GM19467 (cell line): ENCODE measurements around the gene FXYD6.

Experiments
- ATAC-seq: cut with Tn5 transposase; IDR thresholded peaks from one replicate; pipeline ENCODE4 v1.9.1; 2021; ENCODE audit warnings: mild to moderate bottlenecking, moderate library complexity; ENCODE audit not compliant: unreplicated experiment

FXYD6 gene

DNA sequence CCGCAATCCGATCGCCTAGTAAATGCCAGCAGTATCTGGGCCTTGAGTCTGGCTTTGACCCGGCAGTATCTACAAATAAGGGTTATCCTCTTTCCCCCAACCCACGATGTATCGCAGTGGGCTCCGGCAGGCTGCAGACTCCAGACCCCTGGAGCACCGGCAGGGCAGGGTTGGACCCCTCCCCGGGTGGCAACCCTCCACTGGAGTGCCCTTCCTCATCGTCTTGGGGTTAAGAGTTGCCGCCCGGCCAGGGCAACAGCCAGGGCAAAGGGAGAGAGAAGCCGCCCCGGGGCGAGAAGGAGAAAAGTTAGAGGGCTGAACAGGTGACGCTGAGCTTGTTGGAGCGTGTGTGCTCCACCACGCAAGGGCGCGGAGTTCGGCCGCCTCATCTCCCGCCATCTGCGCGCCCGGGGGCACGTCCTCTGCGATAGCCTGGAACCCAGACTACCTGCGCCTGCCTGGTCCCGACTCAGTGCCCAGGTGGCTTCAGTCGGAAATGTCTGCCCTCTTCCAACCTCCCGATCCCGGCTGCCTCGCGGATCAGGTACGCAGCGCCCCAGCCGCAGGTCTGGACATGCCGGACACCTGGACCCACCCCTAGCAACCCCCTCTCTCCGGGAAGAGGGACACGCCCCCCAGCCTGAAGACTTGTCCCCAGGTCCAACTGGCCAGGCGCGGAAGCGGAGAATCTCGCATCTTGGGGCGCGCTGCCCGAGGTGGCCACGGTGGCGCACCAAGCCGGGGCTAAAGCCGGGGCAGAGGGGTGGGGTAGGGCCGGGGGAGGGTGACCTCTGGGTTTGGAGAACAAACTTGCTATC lies 80.6 kb downstream of the FXYD6 start:
- no peak for ATAC-seq

DNA sequence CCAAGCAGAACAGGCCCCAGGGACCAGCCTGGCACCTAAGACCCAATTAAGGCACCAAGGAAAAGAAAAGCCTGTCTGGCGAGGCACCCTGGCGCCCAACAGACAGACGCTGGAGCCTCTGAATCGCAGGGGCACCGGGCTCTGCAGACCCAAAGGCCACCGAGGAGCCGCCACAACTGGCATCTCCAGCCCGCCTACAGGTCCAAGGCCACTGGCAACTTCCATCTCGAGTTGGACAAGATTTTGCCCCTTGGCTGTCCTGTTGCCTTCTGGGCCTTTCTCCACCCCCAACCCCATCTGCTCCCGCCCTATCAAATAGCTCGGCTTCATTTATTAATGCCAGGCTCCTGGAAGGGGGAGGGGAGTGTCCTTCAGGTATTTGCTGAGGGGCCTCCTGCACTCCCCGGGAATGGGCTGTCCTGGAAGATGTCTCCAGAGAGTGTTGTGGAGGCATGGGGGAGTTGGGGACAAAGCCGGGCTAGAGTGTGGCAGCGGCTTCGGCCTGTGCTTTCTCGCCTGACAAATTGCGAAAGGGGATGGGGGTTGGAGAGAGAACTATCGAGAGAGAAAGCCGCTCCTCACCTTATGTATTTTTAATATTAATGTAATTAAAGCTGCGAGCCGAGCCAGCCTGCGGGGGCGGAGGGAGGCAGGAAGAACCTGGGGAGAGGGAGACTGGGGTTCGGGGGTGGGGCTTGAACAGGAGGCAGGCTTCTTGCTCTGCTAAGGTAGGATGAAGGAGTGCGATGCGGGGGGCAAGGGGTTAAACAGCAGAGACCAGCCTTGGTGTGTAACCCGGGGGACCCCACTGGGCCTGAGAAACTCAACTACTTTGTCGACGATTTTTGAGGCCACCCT lies 81.5 kb downstream of the FXYD6 start:
- no peak for ATAC-seq

DNA sequence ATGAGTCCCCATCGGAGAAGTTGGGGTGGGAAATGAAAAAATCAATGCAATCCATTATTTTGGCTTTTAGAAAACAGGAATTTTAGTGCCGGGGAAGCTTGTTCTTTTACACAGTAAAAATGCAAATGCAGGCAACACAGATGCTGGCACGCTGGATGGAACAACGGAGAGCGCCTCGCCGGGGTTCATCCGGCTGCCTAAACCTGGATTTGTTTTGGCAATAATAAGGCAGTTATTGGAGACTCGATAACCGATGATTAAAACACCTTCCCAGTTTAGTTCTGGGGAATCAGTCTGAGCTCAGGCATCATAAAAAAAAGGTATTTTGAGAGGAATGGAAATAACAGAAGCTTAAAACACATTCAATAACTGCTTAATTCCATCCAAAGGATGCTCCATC lies 82.3 kb downstream of the FXYD6 start:
- no peak for ATAC-seq

DNA sequence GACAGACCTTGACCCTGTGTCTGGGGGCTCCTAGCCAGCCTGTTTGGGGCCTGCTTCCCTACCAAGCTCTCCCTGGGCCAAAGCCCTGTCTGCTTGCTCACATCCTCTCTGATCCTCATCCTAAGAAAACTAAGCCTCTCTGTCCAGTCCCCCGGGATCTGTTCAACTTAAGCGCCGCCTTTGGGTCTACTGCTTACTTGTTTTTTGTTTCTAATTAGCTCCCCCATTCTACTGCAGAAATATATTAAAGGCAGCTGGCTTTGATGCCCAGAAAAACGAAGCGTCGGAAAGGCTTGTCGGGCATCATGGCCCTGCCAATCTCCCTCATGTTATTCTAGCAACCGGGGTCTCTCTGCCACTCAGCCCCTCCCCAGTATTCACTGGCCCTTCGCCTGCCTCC lies 82.9 kb downstream of the FXYD6 start:
- ATAC-seq: no peak

DNA sequence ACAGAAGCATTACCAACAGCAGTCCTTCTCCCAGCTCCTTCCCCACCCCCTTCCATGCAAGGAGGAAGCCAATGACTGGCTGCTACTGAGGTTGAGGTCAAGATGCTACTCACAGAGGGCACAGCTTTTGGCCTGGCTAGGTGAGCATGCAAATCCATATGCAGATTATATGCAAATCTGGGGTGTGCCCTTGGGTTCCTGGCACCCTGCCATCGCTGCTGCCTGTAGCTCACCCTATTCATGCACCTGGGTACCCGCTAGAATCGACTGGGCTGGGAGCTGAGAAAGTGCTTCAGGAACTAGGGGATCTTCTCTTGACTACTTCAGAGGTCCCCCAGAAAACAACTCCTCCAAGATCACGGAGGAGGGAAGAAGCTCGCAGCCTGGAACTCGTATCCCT lies 83.5 kb downstream of the FXYD6 start:
- ATAC-seq: no peak

DNA sequence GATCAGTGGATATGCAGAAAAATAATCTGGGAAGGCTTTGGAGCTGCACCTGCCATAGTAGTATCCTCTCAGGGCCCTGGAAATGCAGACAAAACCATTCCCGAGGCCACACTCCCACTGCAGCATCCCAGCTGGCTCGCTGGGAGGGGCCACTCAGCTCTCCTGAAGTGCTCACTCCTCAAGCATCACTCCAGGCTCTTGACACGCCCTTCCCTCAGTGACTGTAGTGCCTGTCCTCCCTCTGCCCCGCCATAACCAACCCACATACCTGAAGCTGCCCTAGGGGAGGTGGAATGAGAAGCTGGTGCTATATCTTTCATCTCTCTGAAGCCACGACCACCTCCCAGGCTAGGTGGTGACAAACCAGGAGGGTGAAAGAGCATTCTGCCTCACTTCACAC lies 84.2 kb downstream of the FXYD6 start:
- no peak for ATAC-seq

DNA sequence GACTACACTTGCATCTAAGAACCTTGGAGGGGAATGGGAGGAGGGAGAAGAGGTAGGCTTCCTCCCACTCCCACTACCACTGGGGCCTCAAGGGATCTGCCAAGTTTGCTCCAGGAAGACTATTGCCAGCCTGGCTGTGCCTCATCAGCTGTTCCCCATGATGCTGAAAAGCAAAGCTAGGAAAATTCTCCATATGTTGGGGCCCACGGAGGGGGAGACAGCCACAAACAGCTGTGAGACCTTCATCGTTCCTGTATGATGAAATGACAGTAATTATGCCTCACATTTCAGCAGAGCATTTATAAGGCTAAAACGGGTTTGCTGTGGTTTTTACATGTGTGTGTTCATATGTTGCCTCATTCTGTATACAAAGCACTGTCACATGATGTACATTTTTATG lies 86.2 kb downstream of the FXYD6 start:
- ATAC-seq: no peak

DNA sequence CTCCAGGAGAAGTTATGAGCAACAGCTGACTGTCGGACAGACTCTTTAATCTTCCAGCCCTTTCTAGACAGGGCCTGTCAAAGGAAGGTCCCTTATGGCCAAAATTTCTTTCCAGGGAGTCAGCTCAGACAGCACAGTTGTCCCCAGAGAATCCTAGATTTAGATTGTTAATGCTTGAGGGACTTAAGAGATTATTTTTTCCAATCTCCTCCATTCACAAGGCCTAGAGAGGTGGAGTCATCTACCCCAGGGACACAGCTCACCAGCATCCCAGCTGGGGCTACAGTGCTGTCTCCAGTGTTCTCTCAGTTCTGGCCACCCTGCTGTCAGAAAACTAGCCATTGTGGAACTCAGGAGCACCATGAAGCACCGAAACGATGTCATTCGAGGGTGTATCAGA lies 87.2 kb downstream of the FXYD6 start:
- no peak for ATAC-seq
